H1 (cell line): ENCODE data around the gene STX5. TPM values are rescaled to one million over a fixed set of nuclear protein-coding genes. Genes with fewer than 3 reads are reported as not detected.

Experiments used
- CTCF ChIA-PET: fragments of 300-600 bp; sonication (Branson Sonifier 250); formaldehyde crosslinking; loops from one replicate; lab custom pipeline; 2021; ENCODE audit not compliant: partially characterized antibody; lab: Charles Lee
- POLR2A ChIA-PET: fragments of 300-600 bp; sonication (Branson Sonifier 250); formaldehyde crosslinking; loops from one replicate; lab custom pipeline; 2021; ENCODE audit warnings: inconsistent platforms; ENCODE audit not compliant: partially characterized antibody; lab: Charles Lee
- DNase-seq, 2 experiments: peaks; one replicate each; pipeline versions ENCODE4 v3.0.0 to v3.0.0-alpha.2; 2010 to 2022; ENCODE audit warnings: low spot score in 2 of 2, low read depth in 1 of 2, mixed read lengths in 1 of 2
- FAIRE-seq: peaks from 2 replicates; lab custom pipeline; 2011; peaks lifted over from hg19 to GRCh38; lab: Jason Lieb, UNC
- H2AFZ ChIP-seq: 2 replicates; pipeline ENCODE4 v1.8.1; 2012; ENCODE audit warnings: low read length, inconsistent platforms
- H2AK5ac ChIP-seq: 2 replicates; pipeline ENCODE4 v1.6.1; 2013; ENCODE audit warnings: low read depth, low read length
- H2BK120ac ChIP-seq: replicated peaks from 2 replicates; pipeline ENCODE3; 2013; ENCODE audit warnings: low read depth, low read length, inconsistent platforms
- H2BK12ac ChIP-seq: 2 replicates; pipeline ENCODE4 v1.6.1; 2013; ENCODE audit warnings: low read depth, low read length
- H2BK15ac ChIP-seq: 2 replicates; pipeline ENCODE4 v1.6.1; 2013; ENCODE audit warnings: low read length
- H2BK20ac ChIP-seq: 2 replicates; pipeline ENCODE4 v1.6.1; 2013; ENCODE audit warnings: low read length
- H2BK5ac ChIP-seq: 2 replicates; pipeline ENCODE4 v1.6.1; 2013; ENCODE audit warnings: low read depth, low read length
- H3K14ac ChIP-seq: 2 replicates; pipeline ENCODE4 v1.6.1; 2013; ENCODE audit warnings: inconsistent platforms; ENCODE audit not compliant: insufficient read length
- H3K18ac ChIP-seq: 2 replicates; pipeline ENCODE4 v1.6.1; 2013; ENCODE audit warnings: low read length; ENCODE audit errors: extremely low read depth
- H3K23ac ChIP-seq: 2 replicates; pipeline ENCODE4 v1.6.1; 2013; ENCODE audit warnings: inconsistent platforms; ENCODE audit not compliant: insufficient read length
- H3K23me2 ChIP-seq: 2 replicates; pipeline ENCODE4 v1.6.1; 2013; ENCODE audit warnings: low read depth, low read length
- H3K27ac ChIP-seq: 2 replicates; pipeline ENCODE4 v1.6.1; 2011; ENCODE audit warnings: low read depth, low read length, inconsistent platforms
- H3K27me3 ChIP-seq, 4 experiments: replicated peaks in 1 of 4; 1 replicate in 1 of 4; 2 replicates in 3 of 4; pipeline versions ENCODE4 v1.6.1 to v1.8.1; 2011 to 2013; ENCODE audit warnings: low read length in 3 of 4, mild to moderate bottlenecking in 3 of 4, inconsistent platforms in 2 of 4, mixed read lengths in 2 of 4, moderate library complexity in 1 of 4; ENCODE audit not compliant: control insufficient read depth in 3 of 4, insufficient read depth in 3 of 4; ENCODE audit errors: extremely low read depth in 1 of 4
- H3K36me3 ChIP-seq, 4 experiments: 2 replicates each; pipeline versions ENCODE4 v1.6.1 to v1.8.1; 2011 to 2013; ENCODE audit warnings: mild to moderate bottlenecking in 4 of 4, low read length in 3 of 4, moderate library complexity in 2 of 4, control low read depth in 1 of 4, inconsistent platforms in 1 of 4; ENCODE audit not compliant: insufficient read depth in 4 of 4, control insufficient read depth in 2 of 4
- H3K4ac ChIP-seq: replicated peaks from 2 replicates; pipeline ENCODE3; 2013; ENCODE audit warnings: low read length, low read depth, mixed read lengths, inconsistent platforms; ENCODE audit not compliant: insufficient read length
- H3K4me1 ChIP-seq, 4 experiments: replicated peaks in 1 of 4; 1 replicate in 1 of 4; 2 replicates in 3 of 4; pipeline versions ENCODE4 v1.6.1 to v1.8.1; 2011 to 2013; ENCODE audit warnings: low read length in 3 of 4, inconsistent platforms in 2 of 4, mixed read lengths in 1 of 4; ENCODE audit not compliant: insufficient read depth in 4 of 4, control insufficient read depth in 3 of 4
- H3K4me2 ChIP-seq, 2 experiments: 2 replicates each; pipeline versions ENCODE4 v1.6.1 to v1.8.1; 2011 to 2013; ENCODE audit warnings: low read depth in 2 of 2, low read length in 2 of 2, control low read depth in 1 of 2, inconsistent platforms in 1 of 2, mild to moderate bottlenecking in 1 of 2; ENCODE audit not compliant: insufficient read depth in 1 of 2
- H3K4me3 ChIP-seq, 4 experiments: fragments of 200-600, 300-600 bp in 1 of 4; sonication (generic), shearing (Covaris generic), sonication (Bioruptor Twin) in 1 of 4; 2 replicates each; pipeline versions ENCODE4 v1.5.1 to v1.8.1; 2011 to 2016; ENCODE audit warnings: low read length in 4 of 4, low read depth in 3 of 4, control low read depth in 2 of 4, inconsistent platforms in 2 of 4, mild to moderate bottlenecking in 2 of 4, mixed read lengths in 1 of 4, moderate library complexity in 1 of 4; ENCODE audit not compliant: insufficient read depth in 2 of 4; ENCODE audit errors: extremely low read depth in 1 of 4
- H3K56ac ChIP-seq: replicated peaks from 2 replicates; pipeline ENCODE3; 2013; ENCODE audit warnings: low read depth, mild to moderate bottlenecking, mixed read lengths, low read length, inconsistent platforms; ENCODE audit not compliant: insufficient read length
- H3K79me1 ChIP-seq: 2 replicates; pipeline ENCODE4 v1.6.1; 2013; ENCODE audit warnings: low read depth, low read length, control low read depth
- H3K79me2 ChIP-seq, 2 experiments: 2 replicates each; pipeline versions ENCODE4 v1.6.1 to v1.8.1; 2012 to 2013; ENCODE audit warnings: low read length in 2 of 2, mild to moderate bottlenecking in 2 of 2, inconsistent platforms in 1 of 2; ENCODE audit not compliant: insufficient read depth in 2 of 2, control insufficient read depth in 1 of 2
- H3K9ac ChIP-seq, 4 experiments: replicated peaks in 1 of 4; 1 replicate in 1 of 4; 2 replicates in 3 of 4; pipeline versions ENCODE4 v1.6.1 to v1.8.1; 2011 to 2013; ENCODE audit warnings: low read depth in 3 of 4, low read length in 3 of 4, control low read depth in 2 of 4, mild to moderate bottlenecking in 2 of 4, moderate library complexity in 2 of 4, inconsistent platforms in 1 of 4; ENCODE audit errors: extremely low read depth in 1 of 4
- H3K9me3 ChIP-seq, 2 experiments: 2 replicates each; pipeline versions ENCODE4 v1.6.1 to v1.8.1; 2012 to 2013; ENCODE audit warnings: mild to moderate bottlenecking in 2 of 2, moderate library complexity in 2 of 2, control low read depth in 1 of 2, inconsistent platforms in 1 of 2, low read depth in 1 of 2, low read length in 1 of 2, mixed read lengths in 1 of 2; ENCODE audit not compliant: insufficient read depth in 2 of 2
- H4K20me1 ChIP-seq, 2 experiments: replicated peaks in 1 of 2; 2 replicates each; pipeline versions ENCODE3 to v1.8.1; 2011 to 2013; ENCODE audit warnings: inconsistent platforms in 2 of 2, low read length in 2 of 2, mild to moderate bottlenecking in 1 of 2; ENCODE audit not compliant: insufficient read depth in 2 of 2, control insufficient read depth in 1 of 2
- H4K5ac ChIP-seq: 2 replicates; pipeline ENCODE4 v1.6.1; 2013; ENCODE audit warnings: low read length, low read depth, mixed read lengths, inconsistent platforms; ENCODE audit not compliant: insufficient read length
- H4K8ac ChIP-seq: 2 replicates; pipeline ENCODE4 v1.8.0; 2013; ENCODE audit warnings: mild to moderate bottlenecking, moderate library complexity, low read length, inconsistent platforms; ENCODE audit not compliant: insufficient read depth; ENCODE audit errors: extremely low read depth
- H4K91ac ChIP-seq: replicated peaks from 2 replicates; pipeline ENCODE3; 2013; ENCODE audit warnings: low read length, mixed read lengths, inconsistent platforms; ENCODE audit not compliant: insufficient read length
- ASH2L ChIP-seq: fragments of 200-600, 300-600 bp; sonication (generic); IDR thresholded peaks from one replicate; pipeline ENCODE4 v1.7.1; 2017; ENCODE audit warnings: low read length
- BACH1 ChIP-seq: IDR thresholded peaks from 2 replicates; pipeline ENCODE4 v1.6.1; 2012; ENCODE audit warnings: low read length, improper control_type of control experiment
- BRCA1 ChIP-seq: IDR thresholded peaks from 2 replicates; pipeline ENCODE4 v1.6.1; 2012; ENCODE audit warnings: low read depth, low read length, improper control_type of control experiment
- CBX5 ChIP-seq: fragments of 300-800, 300-1000 bp; sonication (generic); IDR thresholded peaks from 2 replicates; pipeline ENCODE4 v1.7.1; 2016; ENCODE audit warnings: antibody characterized with exemption, low read length, low read depth
- CBX8 ChIP-seq: fragments of 300-800, 300-1000 bp; sonication (generic); IDR thresholded peaks from 2 replicates; pipeline ENCODE4 v1.7.1; 2016; ENCODE audit warnings: low read depth, low read length, borderline replicate concordance
- GABPA ChIP-seq: IDR thresholded peaks from 2 replicates; pipeline ENCODE4 v1.6.1; 2011; ENCODE audit warnings: mild to moderate bottlenecking, low read length, moderate library complexity, borderline replicate concordance; ENCODE audit not compliant: insufficient read depth
- HDAC6 ChIP-seq: IDR thresholded peaks from one replicate; pipeline ENCODE4 v1.7.1; 2012; ENCODE audit warnings: low read depth, mild to moderate bottlenecking, inconsistent platforms, low read length, moderate library complexity
- MAFK ChIP-seq: IDR thresholded peaks from 2 replicates; pipeline ENCODE4 v1.6.1; 2012; ENCODE audit warnings: low read depth, mild to moderate bottlenecking, improper control_type of control experiment, low read length
- MAX ChIP-seq: IDR thresholded peaks from 2 replicates; pipeline ENCODE4 v1.6.1; 2012; ENCODE audit warnings: inconsistent platforms
- POLR2A ChIP-seq, 2 experiments: IDR thresholded peaks; 1 replicate in 1 of 2; 2 replicates in 1 of 2; pipeline ENCODE4 v1.6.1; 2011; ENCODE audit warnings: low read depth in 2 of 2, low read length in 2 of 2, mild to moderate bottlenecking in 2 of 2; ENCODE audit errors: control extremely low read depth in 1 of 2
- POLR2AphosphoS5 ChIP-seq: IDR thresholded peaks from 2 replicates; pipeline ENCODE4 v1.6.1; 2011; ENCODE audit warnings: low read depth, low read length
- POU5F1 ChIP-seq: IDR thresholded peaks from 2 replicates; pipeline ENCODE4 v1.6.1; 2011; ENCODE audit warnings: low read depth, mild to moderate bottlenecking, low read length, moderate library complexity
- RFX5 ChIP-seq: IDR thresholded peaks from 2 replicates; pipeline ENCODE4 v1.6.1; 2011; ENCODE audit warnings: low read depth, low read length, improper control_type of control experiment, borderline replicate concordance
- SRF ChIP-seq: IDR thresholded peaks from 2 replicates; pipeline ENCODE4 v1.6.1; 2011; ENCODE audit warnings: mild to moderate bottlenecking, low read depth, low read length, moderate library complexity
- TAF7 ChIP-seq: optimal IDR thresholded peaks from 2 replicates; pipeline ENCODE3; 2011; ENCODE audit warnings: low read depth, mild to moderate bottlenecking, inconsistent platforms, low read length, moderate library complexity, borderline replicate concordance
- ZNF274 ChIP-seq: IDR thresholded peaks from 2 replicates; pipeline ENCODE4 v1.7.0; 2012; ENCODE audit warnings: low read length, borderline replicate concordance; ENCODE audit errors: extremely low read depth
- WGBS, 2 experiments: shearing (Covaris generic) in 1 of 2; methylation state at CpG; one replicate each; pipeline versions ENCODE4 v1.1.6 to v1.1.7; 2013 to 2015; ENCODE audit warnings: low lambda C conversion rate in 2 of 2, mixed read lengths in 2 of 2, inconsistent platforms in 1 of 2, low coverage in 1 of 2, missing lambda C conversion rate in 1 of 2; ENCODE audit not compliant: insufficient replicate concordance in 2 of 2, insufficient coverage in 1 of 2, insufficient read length in 1 of 2; ENCODE audit errors: extremely low coverage in 1 of 2, missing lambda C conversion rate in 1 of 2; 5-methylcytosine and 5-hydroxymethylcytosine counted together
- polyA plus RNA-seq, 7 experiments: library from polyadenylated mRNA; depleted of rRNA in 3 of 7; stranded (reverse) in 5 of 7; unstranded in 2 of 7; fragments of >200 nt in 5 of 7; fragments of 200-250 nt in 2 of 7; gene quantifications; 1 replicate in 5 of 7; 2 replicates in 1 of 7; 4 replicates in 1 of 7; pipeline versions ENCODE4 v1.2.1 to v1.2.3, GENCODE V29; 2011 to 2013; ENCODE audit warnings: missing spikeins in 2 of 7, mixed read lengths in 2 of 7
- total RNA-seq: library from RNA; stranded (reverse); fragmentation: NEBNext Ultra II Directional; extraction: Animal tissue kit (Norgen Biotek cat#: 25700); gene quantifications from 2 replicates; pipeline ENCODE4 v1.2.1, GENCODE V29; 2021

Gene STX5
- total and polyA plus RNA-seq, 2 of the 8 experiments (the other 6 are each of a cell fraction or from before 2014, with no cell fraction given), result 24.2 to 28.5 TPM

GRCh38 chr11:62843466-62843865 is 11.6 kb upstream of the STX5 start:
- H3K36me3 ChIP-seq, result no peaks in the 10 kb centered on the region
- H3K14ac ChIP-seq, result no peak overlapping the region
- no peak overlapping the region for H3K18ac ChIP-seq
- H2BK120ac ChIP-seq, result no peak overlapping the region
- no peak overlapping the region for H3K23ac ChIP-seq
- H2AFZ ChIP-seq, result no peak overlapping the region
- peaks cover 0 to 9% of the 10 kb centered on the region in 2 experiments; a peak in 2 of 4 replicates for H3K79me2 ChIP-seq
- peaks cover 0 to 5% (median 1%) of the 10 kb centered on the region in 4 experiments; a peak in 2 of 7 replicates for H3K4me1 ChIP-seq
- no peaks in the 10 kb centered on the region for H3K9me3 ChIP-seq
- H3K4ac ChIP-seq, result no peak overlapping the region
- WGBS, 2 experiments, result 93% methylated on average over 3 of the region's 3 CpGs; no CpG with 5 or more reads in 1 of the 2 experiments
- no peak overlapping the region for H2AK5ac ChIP-seq
- H3K56ac ChIP-seq, result no peak overlapping the region
- no peaks in the 10 kb centered on the region for H3K27me3 ChIP-seq
- DNase-seq, result no peak
- TF ChIP-seq RFX5, result no peak
- no peak for TF ChIP-seq MAX
- no peak for TF ChIP-seq BACH1
- TF ChIP-seq POU5F1, result no peak
- TF ChIP-seq HDAC6, result no peak
- no peak for TF ChIP-seq SRF
- TF ChIP-seq GABPA, result no peak
- TF ChIP-seq ZNF274, result no peak
- TF ChIP-seq MAFK, result no peak
- no peak for TF ChIP-seq CBX8
- no peak for TF ChIP-seq POLR2A (IDR thresholded peaks at IDR 0.05; ENCODE audit: control extremely low read depth in 1 of 2, low read depth in 2 of 2, low read length in 2 of 2)
- no peak for TF ChIP-seq ASH2L
- TF ChIP-seq CBX5, result no peak
- TF ChIP-seq POLR2AphosphoS5, result no peak
- no peak for TF ChIP-seq TAF7
- TF ChIP-seq BRCA1, result no peak
- ChIA-PET POLR2A (interaction anchor here (1.0 to 20.0 kb wide), 10 partner anchors 10 to 178 kb away, joined by 3 to 2104 read pairs (median 7); partner anchors contain the start of genes BSCL2, C11orf98, CSKMT and GNG3), CTCF (interaction anchor here (1.4 kb wide), 1 partner anchor 30 kb away, joined by 3 read pairs; no protein-coding TSS in a partner anchor)
- H2BK20ac ChIP-seq, result no peak overlapping the region
- H4K91ac ChIP-seq, result no peak overlapping the region
- H3K79me1 ChIP-seq, result no peaks in the 10 kb centered on the region
- H3K23me2 ChIP-seq, result peaks cover 20% of the 10 kb centered on the region
- H3K4me2 ChIP-seq, result no peak overlapping the region; a peak in 1 of 4 replicates
- no peak overlapping the region for H3K27ac ChIP-seq
- no peak overlapping the region for H3K9ac ChIP-seq
- H3K4me3 ChIP-seq, result no peak overlapping the region
- H4K8ac ChIP-seq, result no peak overlapping the region
- no peak overlapping the region for H2BK5ac ChIP-seq
- H2BK15ac ChIP-seq, result no peak overlapping the region
- H2BK12ac ChIP-seq, result no peak overlapping the region
- H4K5ac ChIP-seq, result no peak overlapping the region
- no peak for FAIRE-seq
- no peaks in the 10 kb centered on the region for H4K20me1 ChIP-seq
